ENCODE results near the gene ITSN1. TPM values are rescaled to one million over a fixed set of nuclear protein-coding genes. Genes with fewer than 3 reads are reported as not detected.

The ITSN1 gene
- total RNA-seq, 4 donors from 2014 or later = 31.1 to 42.5 (median 35.9) TPM

DNA sequence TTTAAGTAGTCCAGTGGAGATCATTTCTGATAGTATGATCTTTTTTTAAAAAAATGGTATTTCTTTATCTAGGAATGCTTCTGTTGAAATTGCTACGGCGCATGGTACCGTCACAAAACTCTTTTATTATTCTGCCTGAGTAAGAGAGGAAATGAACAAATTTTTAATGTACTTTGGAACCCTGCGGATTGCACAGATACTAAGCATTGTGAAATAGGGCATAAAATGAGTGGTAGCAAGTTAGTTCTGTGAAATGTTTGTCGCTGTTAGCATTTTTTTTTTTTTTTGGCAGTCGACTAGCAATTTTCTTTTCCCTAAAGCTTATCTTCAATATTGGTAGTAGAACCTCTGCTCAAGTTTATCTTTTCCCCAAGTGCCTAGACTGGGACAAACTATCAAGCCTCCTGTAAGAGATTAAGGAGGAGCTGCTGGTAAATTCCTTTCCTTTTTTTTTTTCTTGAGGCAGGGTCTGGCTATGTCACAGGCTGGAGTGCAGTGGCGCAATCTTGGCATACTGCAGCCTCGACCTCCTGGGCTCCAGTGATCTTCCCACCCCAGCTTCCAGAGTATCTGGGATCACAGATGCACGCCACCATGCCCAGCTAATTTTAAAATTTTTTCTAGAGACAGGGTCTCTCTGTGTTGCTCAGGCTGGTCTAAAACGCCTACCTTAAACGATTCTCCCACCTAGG is 2.2 kb downstream of the ITSN1 start:
- 70% methylated on average over 11 of the region's 11 CpGs for WGBS
- peak overlapping the region; percentile 87 to 99 (median 95) for H3K4me3 ChIP-seq
- H3K9me3 ChIP-seq = no peaks in the 10 kb centered on the region
- intact Hi-C loops (cut with DNase I) = loop anchor here (5.0 to 10.0 kb wide), 2 partner anchors 180 to 258 kb away; no protein-coding TSS in a partner anchor
- H3K27me3 ChIP-seq = no peaks in the 10 kb centered on the region
- TF ChIP-seq, protein P1, sequence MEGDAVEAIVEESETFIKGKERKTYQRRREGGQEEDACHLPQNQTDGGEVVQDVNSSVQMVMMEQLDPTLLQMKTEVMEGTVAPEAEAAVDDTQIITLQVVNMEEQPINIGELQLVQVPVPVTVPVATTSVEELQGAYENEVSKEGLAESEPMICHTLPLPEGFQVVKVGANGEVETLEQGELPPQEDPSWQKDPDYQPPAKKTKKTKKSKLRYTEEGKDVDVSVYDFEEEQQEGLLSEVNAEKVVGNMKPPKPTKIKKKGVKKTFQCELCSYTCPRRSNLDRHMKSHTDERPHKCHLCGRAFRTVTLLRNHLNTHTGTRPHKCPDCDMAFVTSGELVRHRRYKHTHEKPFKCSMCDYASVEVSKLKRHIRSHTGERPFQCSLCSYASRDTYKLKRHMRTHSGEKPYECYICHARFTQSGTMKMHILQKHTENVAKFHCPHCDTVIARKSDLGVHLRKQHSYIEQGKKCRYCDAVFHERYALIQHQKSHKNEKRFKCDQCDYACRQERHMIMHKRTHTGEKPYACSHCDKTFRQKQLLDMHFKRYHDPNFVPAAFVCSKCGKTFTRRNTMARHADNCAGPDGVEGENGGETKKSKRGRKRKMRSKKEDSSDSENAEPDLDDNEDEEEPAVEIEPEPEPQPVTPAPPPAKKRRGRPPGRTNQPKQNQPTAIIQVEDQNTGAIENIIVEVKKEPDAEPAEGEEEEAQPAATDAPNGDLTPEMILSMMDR (IDR thresholded peaks at IDR 0.05) = no peak
- TF ChIP-seq POLR2AphosphoS5 (IDR thresholded peaks at IDR 0.05) = peak in 1 of 2 donors; percentile 18
- H3K36me3 ChIP-seq = no peaks in the 10 kb centered on the region
- H3K4me1 ChIP-seq = peaks cover 18 to 51% (median 38%) of the 10 kb centered on the region in 4 donors
- peak overlapping the region; percentile 88 to 96 (median 92) for H3K27ac ChIP-seq (replicated peaks in 1 of 4)
- no peak for DNase-seq (ENCODE audit: extremely low spot score)

- Histone ChIP-seq H3K4me3 (no peak overlapping the region), H3K27me3 (no peaks in the 10 kb centered on the region), H3K4me1 (peaks cover 11 to 49% (median 34%) of the 10 kb centered on the region in 4 donors), H3K27ac (replicated peaks in 1 of 4) (no peak overlapping the region), H3K9me3 (no peaks in the 10 kb centered on the region), H3K36me3 (no peaks in the 10 kb centered on the region)
- no peak for DNase-seq (ENCODE audit: extremely low spot score)
- WGBS = 97% methylated on average over 4 of the region's 4 CpGs
- TF ChIP-seq, protein P1 (IDR thresholded peaks at IDR 0.05) = no peak
- TF ChIP-seq POLR2AphosphoS5 (IDR thresholded peaks at IDR 0.05) (no peak), POLR2A (IDR thresholded peaks at IDR 0.05; ENCODE audit: low read depth) (no peak), EP300 (IDR thresholded peaks at IDR 0.05) (no peak)
- intact Hi-C loops (cut with DNase I) = loop anchor here (10.0 kb wide), 1 partner anchor 179 kb away; no protein-coding TSS in a partner anchor
Observed at GRCh38 chr21:33645730-33646129, 3.4 kb downstream of the ITSN1 start.

DNA sequence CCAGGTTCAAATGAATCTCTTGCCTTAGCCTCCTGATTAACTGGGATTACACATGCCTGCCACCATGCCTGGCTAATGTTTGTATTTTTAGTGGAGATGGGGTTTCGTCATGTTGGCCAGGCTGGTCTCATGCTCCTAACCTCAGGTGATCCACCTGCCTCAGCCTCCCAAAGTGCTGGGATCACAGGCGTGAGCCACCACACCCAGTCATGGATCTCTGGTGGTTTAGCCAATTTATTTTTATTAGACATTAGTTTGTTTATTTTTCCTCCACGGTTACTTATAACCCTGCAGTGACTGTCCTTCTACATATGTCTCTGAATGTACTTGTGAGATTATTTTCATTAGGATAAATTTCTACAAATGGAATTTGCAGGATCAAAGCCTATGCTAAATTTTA is 5.3 kb downstream of the ITSN1 start:
- no peaks in the 10 kb centered on the region for H3K9me3 ChIP-seq
- intact Hi-C loops (cut with DNase I) = loop anchor here (10.0 kb wide), 1 partner anchor 177 kb away; no protein-coding TSS in a partner anchor
- no peaks in the 10 kb centered on the region for H3K36me3 ChIP-seq
- no peak overlapping the region for H3K4me3 ChIP-seq
- peaks cover 11 to 52% (median 38%) of the 10 kb centered on the region in 4 donors for H3K4me1 ChIP-seq
- H3K27ac ChIP-seq (replicated peaks in 1 of 4) = no peak overlapping the region
- no peaks in the 10 kb centered on the region for H3K27me3 ChIP-seq
- WGBS = 77% methylated on average over 3 of the region's 3 CpGs
- no peak for DNase-seq (ENCODE audit: extremely low spot score)
- TF ChIP-seq EP300 (IDR thresholded peaks at IDR 0.05) (no peak), POLR2A (IDR thresholded peaks at IDR 0.05; ENCODE audit: low read depth) (no peak), POLR2AphosphoS5 (IDR thresholded peaks at IDR 0.05) (no peak)
- TF ChIP-seq, protein P1 (IDR thresholded peaks at IDR 0.05) = no peak

DNA sequence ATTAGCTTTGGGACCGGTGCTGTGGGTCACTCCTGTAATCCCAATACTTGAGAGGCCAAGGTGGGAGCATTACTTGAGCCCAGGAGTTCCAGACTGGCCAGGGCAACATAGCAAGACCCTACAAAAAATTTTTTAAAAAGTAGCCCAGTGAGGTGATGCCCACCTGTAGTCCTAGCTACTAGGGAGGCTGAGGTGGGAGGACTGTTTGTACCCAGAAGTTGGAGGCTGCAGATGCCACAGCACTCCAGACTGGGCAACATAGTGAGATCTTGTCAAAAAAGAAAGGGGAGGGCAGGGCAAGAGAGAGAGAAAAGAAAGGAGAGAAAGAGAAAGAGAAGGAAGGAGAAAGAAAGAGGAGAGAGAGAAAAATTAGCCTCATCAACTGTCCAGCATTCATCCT is 6.3 kb downstream of the ITSN1 start:
- TF ChIP-seq EP300 (IDR thresholded peaks at IDR 0.05) = no peak
- no peak for TF ChIP-seq POLR2AphosphoS5 (IDR thresholded peaks at IDR 0.05)
- no peak for TF ChIP-seq POLR2A (IDR thresholded peaks at IDR 0.05; ENCODE audit: low read depth)
- TF ChIP-seq, protein P1 (IDR thresholded peaks at IDR 0.05) = no peak
- H3K4me1 ChIP-seq = peaks cover 11 to 52% (median 37%) of the 10 kb centered on the region in 4 donors
- no peak for DNase-seq (ENCODE audit: extremely low spot score)
- H3K9me3 ChIP-seq = no peaks in the 10 kb centered on the region
- H3K4me3 ChIP-seq = no peak overlapping the region
- intact Hi-C loops (cut with DNase I) = loop anchor here (10.0 kb wide), 1 partner anchor 176 kb away; no protein-coding TSS in a partner anchor
- no peaks in the 10 kb centered on the region for H3K27me3 ChIP-seq
- H3K36me3 ChIP-seq = no peaks in the 10 kb centered on the region
- no peak overlapping the region for H3K27ac ChIP-seq (replicated peaks in 1 of 4)
- 100% methylated on average over 1 of the region's 1 CpG for WGBS

Data from esophagus muscularis mucosa (tissue), 4 donors.